DMS79 treated with DMSO at 0.1 percent for 48 hours (cell line): ENCODE results near the gene ZNF581.

Experiments
- DNase-seq: peaks from one replicate; lab custom pipeline; 2025; lab: John Stamatoyannopoulos, UW

ZNF581 gene

DNA sequence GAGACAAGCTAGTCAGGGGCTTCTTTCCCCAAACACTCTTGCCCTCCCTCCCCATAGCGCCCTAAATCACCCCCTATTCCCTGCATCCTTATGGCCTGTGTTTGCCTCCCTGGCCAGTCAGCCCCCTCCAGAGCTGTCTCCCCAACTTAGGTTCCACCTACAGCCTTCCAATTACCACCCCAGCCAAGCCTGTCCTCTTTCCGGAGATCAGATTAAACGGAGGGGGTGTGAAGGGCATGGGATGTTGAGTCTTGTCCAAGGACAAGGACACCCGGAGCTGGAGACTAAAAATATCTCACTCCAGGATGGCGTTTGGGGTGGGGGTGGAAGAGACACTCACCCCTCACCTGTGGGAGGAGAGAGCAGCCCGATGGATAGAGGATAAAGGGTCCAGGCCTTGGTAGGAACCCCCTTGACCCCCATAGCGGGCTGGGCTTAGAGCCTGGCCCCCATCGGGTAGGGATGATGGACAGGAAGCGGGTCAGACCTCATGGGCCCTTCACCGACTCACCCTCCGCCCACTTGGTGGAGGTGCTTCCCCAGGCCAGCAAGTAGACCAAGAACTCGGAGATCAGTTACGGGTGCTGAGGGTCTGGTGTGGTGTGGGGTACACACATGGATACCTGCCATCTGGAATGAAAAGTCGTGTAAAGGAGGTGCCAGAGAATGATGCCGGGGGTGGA, 32.0 kb upstream of the ZNF581 start:
- no peak for DNase-seq

DNA sequence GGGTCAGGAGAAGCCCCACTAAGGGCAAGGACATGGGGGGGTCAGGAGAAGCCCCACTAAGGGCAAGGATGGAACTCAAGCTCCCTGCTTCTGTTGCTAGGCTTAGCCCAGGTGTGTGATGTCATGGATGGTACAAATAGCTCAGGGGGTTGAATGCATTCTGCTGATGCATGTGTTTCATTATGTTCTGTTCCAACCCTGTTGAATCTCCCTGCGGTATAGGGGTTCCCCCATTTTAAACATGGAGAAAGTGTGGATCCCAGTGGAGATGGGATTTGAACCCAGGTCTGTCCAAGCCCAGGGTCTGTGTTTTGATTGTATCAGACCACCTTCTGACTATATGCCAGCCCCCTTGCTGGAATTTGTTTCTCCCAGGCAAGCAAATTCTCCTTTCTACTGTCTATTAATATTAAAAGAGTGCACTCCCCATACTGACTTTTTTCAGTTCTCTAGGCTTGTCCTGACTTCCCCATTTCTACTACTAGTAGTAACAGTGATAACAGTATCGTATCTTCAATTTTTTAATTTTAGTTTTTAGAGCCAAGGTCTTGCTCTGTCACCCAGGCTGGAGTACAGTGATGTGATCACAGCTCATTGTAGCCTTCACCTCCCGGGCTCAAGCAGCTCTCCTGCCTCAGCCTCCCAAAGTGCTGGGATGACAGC, 31.3 kb upstream of the ZNF581 start:
- no peak for DNase-seq

DNA sequence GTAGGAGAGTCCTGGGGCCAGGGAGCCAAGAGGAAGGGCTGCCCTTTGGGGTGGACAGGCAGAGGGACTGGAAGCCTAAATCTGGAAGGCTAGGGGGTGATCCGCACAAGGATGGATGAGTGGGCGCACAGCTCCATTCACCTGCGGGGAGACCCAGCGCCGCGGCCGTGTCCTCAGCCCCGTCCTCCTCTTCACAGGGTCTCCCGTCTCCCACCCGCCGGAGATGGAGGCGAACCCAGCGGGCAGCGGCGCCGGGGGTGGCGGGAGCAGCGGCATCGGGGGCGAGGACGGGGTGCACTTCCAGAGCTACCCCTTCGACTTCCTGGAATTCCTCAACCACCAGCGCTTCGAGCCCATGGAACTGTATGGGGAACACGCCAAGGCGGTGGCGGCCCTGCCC, 30.1 kb upstream of the ZNF581 start:
- no peak for DNase-seq

DNA sequence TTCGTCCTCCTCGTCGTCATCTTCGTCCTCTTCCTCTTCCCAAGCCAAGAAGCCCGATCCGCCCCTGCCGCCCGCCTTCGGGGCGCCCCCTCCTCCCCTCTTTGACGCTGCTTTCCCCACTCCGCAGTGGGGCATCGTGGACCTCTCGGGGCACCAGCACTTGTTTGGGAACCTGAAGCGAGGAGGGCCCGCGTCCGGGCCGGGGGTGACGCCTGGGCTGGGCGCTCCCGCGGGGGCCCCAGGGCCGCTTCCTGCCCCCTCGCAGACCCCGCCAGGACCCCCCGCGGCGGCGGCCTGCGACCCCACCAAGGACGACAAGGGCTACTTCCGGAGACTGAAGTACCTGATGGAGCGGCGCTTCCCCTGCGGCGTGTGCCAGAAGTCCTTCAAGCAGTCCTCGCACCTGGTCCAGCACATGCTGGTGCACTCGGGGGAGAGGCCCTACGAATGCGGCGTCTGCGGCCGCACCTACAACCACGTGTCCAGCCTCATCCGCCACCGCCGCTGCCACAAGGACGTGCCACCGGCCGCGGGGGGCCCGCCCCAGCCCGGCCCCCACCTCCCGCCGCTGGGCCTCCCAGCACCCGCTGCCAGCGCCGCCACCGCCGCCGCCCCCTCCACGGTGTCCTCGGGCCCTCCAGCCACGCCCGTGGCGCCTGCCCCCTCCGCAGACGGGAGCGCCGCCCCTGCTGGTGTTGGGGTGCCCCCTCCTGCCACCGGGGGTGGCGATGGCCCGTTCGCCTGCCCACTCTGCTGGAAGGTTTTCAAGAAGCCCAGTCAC, 29.3 kb upstream of the ZNF581 start:
- DNase-seq: no peak

DNA sequence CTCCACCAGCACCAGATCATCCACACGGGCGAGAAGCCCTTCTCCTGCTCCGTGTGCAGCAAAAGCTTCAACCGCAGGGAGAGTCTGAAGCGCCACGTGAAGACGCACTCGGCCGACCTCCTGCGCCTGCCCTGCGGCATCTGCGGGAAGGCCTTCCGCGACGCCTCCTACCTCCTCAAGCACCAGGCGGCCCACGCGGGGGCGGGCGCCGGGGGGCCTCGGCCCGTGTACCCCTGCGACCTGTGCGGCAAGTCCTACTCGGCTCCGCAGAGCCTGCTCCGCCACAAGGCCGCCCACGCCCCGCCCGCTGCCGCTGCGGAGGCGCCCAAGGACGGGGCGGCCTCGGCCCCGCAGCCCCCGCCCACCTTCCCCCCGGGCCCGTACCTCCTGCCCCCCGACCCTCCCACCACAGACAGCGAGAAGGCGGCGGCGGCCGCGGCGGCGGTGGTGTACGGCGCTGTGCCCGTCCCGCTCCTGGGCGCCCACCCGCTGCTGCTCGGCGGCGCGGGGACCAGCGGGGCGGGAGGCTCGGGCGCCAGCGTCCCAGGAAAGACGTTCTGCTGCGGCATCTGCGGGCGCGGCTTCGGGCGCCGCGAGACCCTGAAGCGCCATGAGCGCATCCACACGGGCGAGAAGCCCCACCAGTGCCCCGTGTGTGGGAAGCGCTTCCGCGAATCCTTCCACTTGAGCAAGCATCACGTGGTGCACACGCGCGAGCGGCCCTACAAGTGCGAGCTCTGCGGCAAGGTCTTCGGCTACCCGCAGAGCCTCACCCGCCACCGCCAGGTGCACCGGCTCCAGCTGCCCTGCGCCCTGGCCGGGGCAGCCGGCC, 28.5 kb upstream of the ZNF581 start:
- no peak for DNase-seq

DNA sequence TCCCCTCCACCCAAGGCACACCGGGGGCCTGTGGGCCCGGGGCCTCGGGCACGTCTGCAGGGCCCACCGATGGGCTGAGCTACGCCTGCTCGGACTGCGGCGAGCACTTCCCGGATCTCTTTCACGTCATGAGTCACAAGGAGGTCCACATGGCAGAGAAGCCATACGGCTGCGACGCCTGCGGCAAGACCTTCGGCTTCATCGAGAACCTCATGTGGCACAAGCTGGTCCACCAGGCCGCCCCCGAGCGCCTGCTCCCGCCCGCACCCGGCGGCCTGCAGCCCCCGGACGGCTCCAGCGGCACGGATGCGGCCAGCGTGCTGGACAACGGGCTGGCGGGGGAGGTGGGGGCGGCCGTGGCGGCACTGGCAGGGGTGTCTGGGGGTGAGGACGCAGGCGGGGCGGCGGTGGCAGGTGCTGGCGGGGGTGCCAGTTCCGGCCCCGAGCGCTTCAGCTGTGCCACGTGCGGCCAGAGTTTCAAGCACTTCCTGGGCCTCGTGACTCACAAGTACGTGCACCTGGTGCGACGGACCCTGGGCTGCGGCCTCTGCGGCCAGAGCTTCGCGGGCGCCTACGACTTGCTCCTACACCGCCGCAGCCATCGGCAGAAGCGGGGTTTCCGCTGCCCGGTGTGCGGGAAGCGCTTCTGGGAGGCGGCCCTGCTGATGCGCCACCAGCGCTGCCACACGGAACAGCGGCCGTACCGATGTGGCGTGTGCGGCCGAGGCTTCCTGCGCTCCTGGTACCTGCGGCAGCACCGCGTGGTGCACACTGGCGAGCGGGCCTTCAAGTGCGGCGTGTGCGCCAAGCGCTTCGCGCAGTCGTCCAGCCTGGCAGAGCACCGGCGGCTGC, 27.7 kb upstream of the ZNF581 start:
- no peak for DNase-seq

DNA sequence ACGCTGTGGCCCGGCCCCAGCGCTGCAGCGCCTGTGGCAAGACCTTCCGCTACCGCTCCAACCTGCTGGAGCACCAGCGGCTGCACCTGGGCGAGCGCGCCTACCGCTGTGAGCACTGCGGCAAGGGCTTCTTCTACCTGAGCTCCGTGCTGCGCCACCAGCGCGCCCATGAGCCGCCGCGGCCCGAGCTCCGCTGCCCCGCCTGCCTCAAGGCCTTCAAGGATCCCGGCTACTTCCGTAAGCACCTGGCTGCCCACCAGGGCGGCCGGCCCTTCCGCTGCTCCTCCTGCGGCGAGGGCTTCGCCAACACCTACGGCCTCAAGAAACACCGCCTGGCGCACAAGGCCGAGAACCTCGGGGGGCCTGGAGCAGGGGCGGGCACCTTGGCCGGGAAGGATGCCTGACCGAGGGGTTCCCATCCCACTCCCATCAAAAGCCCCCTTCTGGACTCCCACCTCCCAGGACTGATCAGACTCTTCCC, 27.0 kb upstream of the ZNF581 start:
- no peak for DNase-seq

DNA sequence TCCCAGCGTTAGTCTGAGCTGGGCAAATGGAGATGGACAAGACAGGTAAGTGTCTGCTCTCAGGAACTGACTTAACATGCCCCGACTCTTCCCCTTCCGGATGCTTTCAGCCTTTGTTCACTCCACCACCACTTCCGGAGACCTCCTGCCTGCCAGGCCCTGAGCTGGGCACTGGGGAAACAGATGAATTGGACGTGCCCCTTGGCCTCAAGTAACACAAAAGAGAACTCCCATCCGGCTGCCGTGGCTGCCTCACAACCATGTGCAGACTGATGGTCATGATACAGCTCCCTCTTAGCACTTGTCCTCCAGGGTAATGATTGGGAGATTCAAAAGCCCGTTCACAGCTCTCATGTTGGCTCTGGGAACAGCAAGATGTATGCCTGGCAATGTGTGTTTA, 26.0 kb upstream of the ZNF581 start:
- DNase-seq: no peak

DNA sequence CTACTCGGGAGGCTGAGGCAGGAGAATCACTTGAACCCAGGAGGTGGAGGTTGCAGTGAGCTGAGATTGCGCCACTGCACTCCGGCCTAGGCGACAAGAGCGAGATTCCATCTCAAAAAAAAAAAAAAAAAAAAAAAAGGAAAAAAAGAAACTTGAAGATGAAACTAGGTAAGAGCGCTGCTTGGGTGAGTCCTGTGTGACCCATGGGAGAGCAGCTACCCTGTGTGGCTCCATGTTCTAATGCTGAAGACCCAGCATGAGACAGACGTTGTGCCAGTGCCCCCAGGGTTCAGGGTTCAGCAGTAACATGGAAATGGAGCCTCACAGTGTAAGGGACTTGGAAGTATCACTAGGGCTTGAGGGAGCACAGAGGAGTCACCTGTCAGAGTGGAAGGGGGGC, 25.0 kb upstream of the ZNF581 start:
- no peak for DNase-seq

DNA sequence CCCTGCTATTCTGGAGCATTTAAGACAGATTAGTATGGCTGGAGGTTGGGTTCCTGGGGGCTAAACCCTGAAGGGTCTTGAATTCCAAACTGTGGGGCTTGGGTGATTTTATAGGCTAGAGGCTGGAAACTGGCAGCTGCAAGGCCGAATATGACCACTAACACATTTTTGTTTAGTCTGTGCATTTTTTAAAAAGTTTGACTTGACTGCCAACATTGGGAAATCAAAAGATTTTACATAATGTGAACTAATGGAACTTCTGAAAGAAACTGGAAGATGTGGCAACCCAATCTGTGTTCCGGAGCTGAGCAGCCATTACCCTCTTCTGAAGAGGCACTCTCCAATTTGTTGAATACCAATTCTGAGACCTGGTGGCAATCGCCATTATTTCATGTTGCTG, 24.2 kb upstream of the ZNF581 start:
- DNase-seq: no peak

DNA sequence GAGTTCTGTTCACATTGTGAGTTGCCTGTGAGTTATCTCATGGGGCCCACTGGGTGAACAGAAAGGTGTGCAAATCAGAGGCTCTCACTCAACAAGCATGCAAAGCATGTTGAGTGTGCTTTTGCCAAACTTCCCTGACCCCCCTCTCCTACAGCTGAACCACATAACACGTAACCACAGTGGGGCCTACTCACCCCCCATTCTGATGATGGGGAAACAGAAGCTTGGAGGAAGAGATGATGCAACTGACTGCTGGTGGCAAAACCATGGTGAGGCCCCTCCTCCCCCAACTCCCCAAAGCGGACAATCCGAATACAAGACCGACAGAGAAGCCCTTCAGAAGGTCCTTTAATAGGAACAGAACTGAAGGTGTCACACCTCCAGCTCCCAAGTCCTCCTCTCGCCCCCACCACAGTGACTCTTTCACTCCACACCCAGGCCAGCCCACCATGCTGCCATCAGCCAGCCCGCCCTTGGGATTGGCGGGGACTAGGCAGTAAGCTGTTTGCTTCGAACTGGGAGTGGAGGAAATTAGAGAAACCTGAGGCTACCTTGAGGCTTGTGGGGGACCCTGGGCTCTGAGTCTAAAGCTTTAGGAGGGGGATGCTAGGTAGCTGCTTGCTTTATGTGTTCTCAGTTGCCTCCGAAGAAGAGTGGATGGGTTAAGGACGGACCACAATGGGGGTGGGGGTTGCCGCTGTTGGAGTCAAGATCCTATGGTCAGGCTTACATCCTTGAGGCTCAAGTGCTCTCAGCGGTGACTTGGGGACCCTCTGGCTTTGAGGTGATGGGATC, 22.8 kb upstream of the ZNF581 start:
- no peak for DNase-seq

DNA sequence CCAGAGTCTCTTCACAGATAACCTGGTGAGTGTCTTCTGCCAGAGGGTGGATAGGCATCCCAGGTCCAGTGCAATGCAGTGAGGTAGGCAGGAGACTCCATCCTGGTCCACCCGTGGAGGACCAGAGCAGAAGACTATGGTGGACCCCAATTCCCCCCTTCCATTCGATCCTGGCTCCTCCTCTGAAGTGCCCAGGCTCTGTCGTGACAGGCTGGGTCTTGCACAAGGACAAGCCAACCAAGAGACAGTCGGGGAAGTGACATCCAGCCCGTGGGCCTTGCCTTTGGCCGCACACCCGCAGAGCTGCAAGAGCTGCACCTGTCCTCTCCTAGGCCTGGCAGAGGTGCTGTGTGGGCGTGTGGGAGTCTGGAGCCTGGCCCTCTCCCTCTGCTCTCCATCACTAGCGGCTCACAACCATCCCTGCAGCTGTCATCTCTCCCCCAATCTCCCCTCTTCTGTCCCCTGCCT, 22.2 kb upstream of the ZNF581 start:
- DNase-seq: no peak

DNA sequence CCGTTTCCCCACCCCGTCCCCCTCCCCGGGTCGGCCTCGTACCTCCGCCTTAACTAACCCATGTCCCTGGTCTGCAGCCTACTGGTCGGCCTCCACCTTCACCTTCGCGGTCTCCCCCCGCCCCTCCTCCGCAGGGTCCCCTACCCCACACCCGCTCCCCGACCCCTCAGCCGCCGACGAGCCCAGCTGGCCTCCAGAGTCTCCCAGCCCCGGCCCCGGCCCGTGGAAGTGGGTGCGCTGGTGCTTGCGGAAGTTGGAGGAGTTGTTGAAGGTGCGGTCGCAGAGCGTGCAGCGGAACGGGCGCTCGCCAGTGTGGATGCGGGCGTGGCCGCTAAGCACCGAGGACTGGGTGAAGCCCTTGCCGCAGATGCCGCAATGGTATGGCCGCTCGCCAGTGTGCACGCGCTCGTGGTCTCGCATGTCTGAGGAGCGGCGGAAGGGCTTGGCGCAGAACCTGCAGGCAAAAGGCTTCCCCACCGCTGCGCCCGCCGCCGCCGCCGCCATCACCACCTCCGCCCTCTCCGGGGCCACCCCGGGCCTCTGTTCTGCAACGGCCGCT, 21.7 kb upstream of the ZNF581 start:
- DNase-seq: no peak

DNA sequence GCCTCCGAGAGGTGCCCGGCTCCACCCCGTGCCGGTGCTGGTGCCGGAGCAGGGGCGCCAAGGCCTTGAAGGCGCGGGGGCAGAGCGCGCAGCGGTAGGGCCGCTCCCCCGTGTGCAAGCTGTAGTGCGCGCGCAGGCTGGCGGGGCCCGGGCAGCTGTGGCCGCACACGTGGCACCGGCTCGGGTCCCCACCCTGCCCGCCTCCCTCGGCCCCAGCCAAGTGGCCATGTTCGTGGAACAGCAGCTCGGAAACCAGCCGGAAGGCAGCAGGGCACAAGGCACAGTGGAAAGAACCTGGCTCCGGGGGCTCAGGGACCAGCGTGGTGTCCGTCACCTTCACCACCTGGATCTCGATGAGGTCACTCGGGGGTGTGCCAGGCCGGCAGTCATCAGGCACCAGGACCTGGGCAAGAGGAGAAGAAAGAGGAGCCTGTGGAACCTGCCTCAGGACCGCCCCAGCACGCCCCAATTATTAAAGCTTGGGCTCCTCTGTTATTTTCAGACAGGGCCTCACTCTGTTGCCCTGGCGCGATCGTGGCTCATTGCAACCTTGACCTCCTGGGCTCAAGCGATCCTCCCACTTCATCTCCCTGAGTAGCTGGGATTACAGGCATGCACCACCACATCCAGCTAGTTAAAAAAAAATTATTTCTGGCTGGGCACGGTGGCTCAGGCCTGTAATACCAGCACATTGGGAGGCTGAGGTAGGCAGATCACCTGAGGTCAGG, 21.0 kb upstream of the ZNF581 start:
- no peak for DNase-seq

DNA sequence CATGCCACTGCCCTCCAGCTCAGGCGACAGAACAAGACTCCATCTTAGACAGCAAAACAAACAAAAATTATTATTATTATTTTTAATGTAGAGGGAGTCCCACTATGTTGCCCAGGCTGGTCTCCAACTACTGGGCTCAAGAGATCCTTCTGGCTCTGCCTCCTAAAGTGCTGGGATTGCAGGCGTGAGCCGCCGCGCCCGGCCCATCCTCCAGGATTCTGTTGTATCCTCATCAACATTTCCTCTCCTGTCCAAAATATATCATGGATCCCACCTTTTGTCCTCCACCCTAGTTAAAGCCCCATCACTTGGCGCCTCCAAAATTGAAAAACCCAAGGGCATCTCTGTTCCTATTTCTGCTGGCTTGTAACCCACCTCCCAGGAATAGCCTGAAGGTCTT, 20.3 kb upstream of the ZNF581 start:
- no peak for DNase-seq

DNA sequence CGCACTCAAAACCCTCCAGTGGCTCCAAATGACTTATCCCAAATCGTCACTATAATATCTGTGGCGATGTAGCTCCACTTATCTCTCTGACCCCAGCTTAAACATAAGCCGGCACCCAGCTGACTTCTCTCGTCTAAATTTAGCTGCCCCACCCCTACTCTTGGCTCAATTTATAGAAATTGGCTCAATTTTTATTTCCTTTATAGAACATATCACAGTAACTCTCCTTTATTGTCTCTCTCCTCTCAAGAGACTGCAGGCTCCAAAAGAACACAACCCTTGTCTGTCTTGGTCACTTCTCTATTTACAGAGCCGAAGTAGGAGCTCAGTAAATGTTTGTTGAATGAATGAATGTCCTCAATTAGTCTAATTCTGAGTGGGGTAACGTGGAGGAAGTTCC, 19.9 kb upstream of the ZNF581 start:
- DNase-seq: no peak

DNA sequence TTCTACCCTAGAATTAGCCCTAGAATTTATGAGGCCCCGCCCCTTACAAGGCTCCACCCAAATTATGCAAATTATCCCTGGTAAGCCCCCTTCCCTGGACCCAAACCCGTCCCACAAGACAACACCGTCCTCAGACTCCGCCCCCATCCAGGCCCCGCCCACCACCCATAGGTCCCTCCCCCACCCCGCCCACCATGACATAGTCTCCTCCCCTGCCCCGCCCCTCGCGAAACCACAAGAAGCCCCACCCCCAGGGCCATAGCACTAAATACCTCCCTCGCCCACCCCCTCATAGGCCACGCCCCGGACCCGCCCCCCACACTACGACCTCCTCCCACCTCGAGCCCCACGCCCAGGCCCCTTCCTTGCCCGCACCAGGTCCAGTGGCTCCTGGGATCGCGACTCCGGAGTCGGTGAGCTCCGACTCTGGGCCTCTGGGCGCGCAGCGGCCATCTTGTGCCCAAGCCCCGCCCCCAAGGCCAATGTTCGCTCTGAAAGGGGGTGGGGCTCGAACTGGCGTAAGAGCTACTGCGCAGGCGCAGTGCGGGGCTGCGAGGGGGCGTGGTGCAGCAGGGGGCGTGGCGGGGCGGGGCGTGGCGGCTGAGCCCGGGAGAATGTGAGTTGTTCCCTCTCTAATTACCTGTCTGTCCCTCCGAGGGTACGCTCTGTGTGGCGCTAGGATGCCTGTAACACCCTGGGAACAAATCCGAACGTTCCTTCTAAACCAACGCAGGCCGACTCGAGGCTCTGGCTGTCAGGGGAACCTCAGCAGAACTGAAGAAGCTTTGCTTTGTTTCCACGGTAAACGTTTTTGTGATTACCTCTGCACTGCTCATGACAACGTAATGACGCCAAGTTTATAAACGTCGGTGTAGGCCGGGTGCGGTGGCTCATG, 19.1 kb upstream of the ZNF581 start, which contains the start of gene ZNF784:
Gene ZNF784 (minus strand): TSS at position 458 of the 895 bp plus-strand sequence. CDS start 5 bp downstream, at position 453.
- peak; percentile 85 for DNase-seq

DNA sequence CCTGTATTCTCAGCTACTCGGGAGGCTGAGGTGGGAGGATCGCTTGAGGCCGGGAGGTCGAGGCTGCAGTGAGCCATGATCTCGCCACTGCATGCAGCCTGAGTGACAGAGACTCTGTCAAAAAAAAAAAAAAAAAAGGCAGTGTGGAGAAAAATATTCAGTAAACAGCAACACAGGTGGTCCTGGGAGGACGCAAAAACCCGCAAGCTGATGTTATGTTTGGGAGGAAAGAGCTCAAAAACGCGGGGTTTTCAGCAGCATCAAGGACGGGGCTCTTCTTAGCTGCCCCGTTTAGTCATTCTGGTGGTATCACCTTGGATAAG, 18.5 kb upstream of the ZNF581 start:
- no peak for DNase-seq
